GM12875 (cell line): ENCODE data around the gene TWIST2.

Source experiments
- H3K4me3 ChIP-seq: one replicate; pipeline ENCODE4 v1.5.1; 2011; ENCODE audit warnings: low read depth, low read length, control low read depth
- CTCF ChIP-seq: IDR thresholded peaks from 2 replicates; pipeline ENCODE4 v1.5.1; 2011; ENCODE audit warnings: low read depth, mild to moderate bottlenecking, control low read depth, inconsistent platforms, low read length, moderate library complexity, borderline replicate concordance; ENCODE audit not compliant: insufficient read depth

TWIST2 gene

DNA sequence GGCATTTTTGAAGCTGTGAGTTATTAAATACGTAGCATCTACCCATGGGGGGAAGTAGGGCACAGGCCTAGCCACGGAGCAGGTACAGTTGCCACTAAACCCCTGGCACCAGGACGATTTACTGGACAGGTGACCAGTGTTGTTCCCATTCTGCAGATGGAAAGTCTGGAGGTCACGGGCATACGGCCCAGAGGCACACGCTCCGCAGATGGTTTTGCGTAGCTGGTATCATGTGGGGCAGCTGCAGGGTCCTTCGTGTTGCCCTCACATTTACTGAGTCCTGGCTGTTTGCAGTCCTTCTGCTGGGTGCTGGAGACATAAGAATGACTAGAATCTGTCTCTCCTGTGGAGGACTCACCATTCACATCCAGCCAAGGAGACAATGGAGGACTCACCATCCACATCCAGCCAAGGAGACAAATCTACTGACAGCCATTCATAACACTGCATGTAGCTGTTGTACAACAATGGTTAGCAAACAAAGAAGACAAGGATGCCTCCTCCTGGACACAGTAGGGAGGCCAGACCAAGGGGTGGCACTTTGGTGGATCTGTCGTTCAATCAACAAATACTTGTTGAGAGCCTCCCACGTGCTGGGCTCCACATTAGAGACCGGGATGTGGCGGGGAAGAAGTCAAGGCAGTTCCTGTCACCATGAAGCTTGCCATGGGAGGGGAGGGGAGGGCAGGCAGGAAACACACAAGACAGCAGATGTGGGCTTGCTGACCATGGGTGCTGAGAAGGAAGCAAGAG lies 24.9 kb downstream of the TWIST2 start:
- no peak overlapping the region for H3K4me3 ChIP-seq
- TF ChIP-seq CTCF, result no peak

GRCh38 chr2:238873381-238873801 lies 25.5 kb downstream of the TWIST2 start:
- no peak for TF ChIP-seq CTCF
- H3K4me3 ChIP-seq, result no peak overlapping the region

DNA sequence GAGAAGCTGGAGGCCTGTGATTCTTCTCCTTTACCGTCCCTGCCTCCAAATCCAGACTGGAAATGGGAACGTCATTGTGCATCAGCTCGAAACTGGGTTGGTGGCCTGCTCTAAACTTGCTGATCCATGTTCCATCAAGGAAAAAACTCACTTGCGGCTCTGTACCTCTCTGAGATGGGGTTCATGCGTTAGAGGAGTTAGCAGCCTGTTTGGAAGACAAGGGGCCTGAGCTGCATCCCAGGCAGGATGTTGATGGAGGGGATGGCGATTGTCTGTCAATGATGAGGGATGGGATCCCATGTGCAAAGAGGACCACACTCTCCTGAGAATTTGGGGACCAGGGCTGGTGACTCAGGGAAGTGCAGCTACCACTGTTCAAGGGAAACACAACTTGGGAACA lies 26.0 kb downstream of the TWIST2 start:
- no peak for TF ChIP-seq CTCF
- no peak overlapping the region for H3K4me3 ChIP-seq

DNA sequence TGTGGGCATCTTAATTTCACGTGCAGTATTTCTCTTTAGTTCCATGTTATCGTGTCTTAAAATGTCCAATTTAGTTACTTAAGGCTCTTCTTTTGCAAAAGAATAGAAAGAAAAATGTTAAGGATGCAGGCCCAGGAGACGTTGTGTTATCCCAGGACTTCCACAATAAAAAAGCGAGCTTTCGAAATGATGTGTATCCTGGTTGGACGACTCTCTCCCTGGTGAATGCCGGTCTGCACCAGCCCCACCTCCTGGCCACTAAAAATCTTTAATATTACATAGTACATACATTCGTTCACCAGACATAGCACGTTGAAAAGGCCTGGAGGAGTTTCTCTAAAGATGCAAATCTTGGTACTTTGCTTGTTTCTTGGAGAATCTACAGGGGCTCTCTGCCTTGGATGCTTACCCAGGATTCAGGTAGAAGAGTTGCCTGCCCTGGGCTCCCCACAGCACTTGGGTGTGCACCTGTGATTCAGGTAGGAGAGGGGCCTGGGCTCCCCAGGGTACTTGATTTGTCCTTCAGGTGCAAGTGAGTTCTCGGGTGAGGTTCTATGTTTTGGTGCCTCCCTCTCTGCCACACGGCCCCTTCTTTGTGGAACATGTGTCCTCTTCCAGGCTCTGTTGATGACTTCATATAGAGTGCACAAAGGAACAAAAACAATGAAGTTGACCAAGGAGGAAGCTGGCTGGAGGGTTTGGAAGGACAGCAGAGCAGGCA lies 26.6 kb downstream of the TWIST2 start:
- H3K4me3 ChIP-seq, result no peak overlapping the region
- no peak for TF ChIP-seq CTCF

DNA sequence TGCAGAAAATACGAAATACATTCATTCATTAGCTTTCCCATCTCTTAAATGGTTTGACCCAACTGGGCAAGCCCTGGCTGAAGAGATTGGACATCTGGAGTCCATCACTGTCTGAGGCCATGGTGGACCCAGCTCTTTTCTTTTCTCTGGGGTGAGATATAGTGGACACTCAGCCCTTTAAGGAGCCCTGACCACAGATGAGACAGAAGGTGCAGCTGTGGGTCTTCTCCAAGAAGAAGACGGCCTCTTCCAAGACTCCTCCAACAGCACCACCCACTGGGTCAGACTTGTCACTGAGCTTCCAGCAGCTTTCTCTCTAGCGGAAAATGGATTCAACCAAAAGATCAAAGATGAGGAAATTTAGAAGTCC lies 27.2 kb downstream of the TWIST2 start:
- no peak overlapping the region for H3K4me3 ChIP-seq
- 0 out of 2 replicates have a peak, but pooled peaks have one; percentile 4 for TF ChIP-seq CTCF

DNA sequence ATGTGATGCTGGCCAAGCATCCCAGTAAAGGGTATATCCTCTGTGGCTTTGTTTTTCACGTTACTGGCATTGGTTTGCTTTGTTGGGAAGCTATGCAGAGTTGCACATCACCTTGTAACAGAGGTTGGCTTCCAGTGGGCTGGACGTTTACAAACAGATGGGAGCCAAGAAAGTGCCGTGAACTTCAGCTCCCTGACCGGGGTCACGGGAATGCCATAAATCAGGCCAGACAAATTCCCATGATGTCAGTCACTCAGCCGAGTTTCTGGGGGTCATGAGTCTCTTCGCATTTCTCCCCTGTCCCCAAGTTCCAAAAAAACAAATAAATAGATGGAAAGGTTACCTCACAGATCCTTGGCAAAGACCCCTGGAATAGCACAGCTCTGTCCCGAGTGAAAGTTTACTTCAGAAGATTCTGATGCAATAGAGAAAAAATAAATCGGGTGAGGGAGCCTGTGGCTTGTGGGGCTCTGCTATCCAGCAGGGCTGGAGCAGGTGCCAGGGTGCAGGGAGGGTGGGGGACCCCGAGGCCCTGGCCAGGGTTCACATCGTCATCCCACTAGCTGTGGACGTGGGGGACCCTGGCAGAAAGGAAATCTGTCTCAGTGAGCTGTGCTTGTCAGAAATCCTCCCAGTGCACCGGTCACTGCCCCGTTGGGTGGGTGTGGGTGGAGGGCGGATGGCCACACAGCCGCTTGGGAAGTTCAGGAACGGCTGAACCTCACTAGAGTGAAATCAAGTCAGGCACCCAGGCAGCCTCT lies 27.8 kb downstream of the TWIST2 start:
- TF ChIP-seq CTCF, result no peak

GRCh38 chr2:238876232-238876630 lies 28.3 kb downstream of the TWIST2 start:
- H3K4me3 ChIP-seq, result no peak overlapping the region
- TF ChIP-seq CTCF, result no peak

More for the DNA sequence above, 27.8 kb downstream of the TWIST2 start:
- H3K4me3 ChIP-seq, result no peak overlapping the region
